ENCODE measurements around the gene NKAIN2.
"Not testable (repeated sequence)": the region's sequence is repeated elsewhere in the genome, so short reads cannot be mapped to it uniquely, and the experiment has no call there.

The NKAIN2 gene

DNA sequence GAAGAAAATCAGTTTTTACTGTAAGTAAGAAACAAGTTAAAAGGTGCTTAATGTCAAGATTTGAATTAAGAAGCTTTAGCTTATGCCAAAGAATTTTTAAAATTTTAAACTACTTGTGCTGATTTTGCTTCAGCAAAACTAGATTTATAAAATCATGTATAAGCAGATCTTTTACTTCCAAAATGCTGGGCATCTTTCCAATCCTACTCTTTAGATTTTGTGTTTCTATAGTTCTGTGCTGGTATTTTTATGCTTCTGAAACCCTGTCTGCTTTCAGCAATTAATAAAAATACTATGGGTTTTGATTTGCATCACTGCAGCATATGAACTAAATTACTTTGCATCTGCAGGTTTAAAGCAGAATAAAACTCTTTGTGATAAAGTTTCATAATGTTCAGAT lies 920.0 kb downstream of the NKAIN2 start:
- Histone ChIP-seq H3K9ac (no peak overlapping the region), H3K9me3 (no peaks in the 10 kb centered on the region), H3K27me3 (no peaks in the 10 kb centered on the region), H3K4me1 (no peaks in the 10 kb centered on the region), H3K36me3 (no peaks in the 10 kb centered on the region), H4K20me1 (no peaks in the 10 kb centered on the region), H3K4me3 (no peak overlapping the region), H3K27ac (no peak overlapping the region), H3K4me2 (no peak overlapping the region)
- TF ChIP-seq Cebpa-rat (IDR thresholded peaks at IDR 0.05), result no peak

DNA sequence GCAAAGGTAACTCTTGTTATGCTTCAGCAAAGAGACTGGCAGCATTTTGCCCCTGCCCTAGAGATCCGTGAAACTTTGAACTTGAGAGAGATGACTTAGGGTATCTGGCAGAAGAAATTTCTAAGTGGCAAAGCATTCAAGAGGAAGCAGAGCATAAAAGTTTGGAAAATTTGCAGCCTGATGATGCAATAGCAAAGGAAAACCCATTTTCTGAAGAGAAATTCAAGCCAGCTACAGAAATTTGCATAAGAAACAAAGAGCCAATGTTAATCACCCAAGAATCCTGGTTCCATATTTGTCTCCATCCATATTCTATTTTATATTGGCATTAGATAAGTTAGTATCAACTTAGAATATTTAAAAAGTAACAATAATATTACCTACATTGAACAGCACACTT lies 934.1 kb downstream of the NKAIN2 start:
- not testable (repeated sequence) for H3K4me2 ChIP-seq, H3K9me3 ChIP-seq, H3K4me3 ChIP-seq

DNA sequence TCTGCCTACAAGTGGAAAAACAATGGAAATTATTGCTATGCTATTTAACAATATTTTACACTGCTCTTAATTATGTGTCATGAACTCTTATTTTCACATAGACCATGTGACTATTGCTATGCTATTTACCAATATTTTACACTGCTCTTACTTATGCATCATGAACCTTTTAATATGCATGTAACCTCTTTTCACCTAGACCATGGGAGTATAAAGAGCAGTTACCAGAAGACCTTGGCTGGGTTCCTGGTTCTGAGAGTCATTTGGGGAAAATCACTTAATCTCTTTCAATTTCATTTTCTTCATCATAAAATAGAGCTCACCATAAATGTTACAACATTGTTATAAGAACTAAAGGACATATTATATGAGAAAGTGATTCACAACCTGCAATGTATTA lies 934.8 kb downstream of the NKAIN2 start:
- Histone ChIP-seq H3K4me1 (no peaks in the 10 kb centered on the region), H3K4me3 (no peak overlapping the region), H3K9ac (no peak overlapping the region), H4K20me1 (no peaks in the 10 kb centered on the region), H3K27me3 (no peaks in the 10 kb centered on the region), H3K4me2 (no peak overlapping the region), H3K9me3 (no peaks in the 10 kb centered on the region), H3K36me3 (no peaks in the 10 kb centered on the region), H3K27ac (no peak overlapping the region)
- TF ChIP-seq Cebpa-rat (IDR thresholded peaks at IDR 0.05), result no peak

More for the DNA sequence above, 934.1 kb downstream of the NKAIN2 start:
- not testable (repeated sequence) for H3K27ac ChIP-seq, H4K20me1 ChIP-seq, H3K9ac ChIP-seq, H3K4me1 ChIP-seq, H3K27me3 ChIP-seq, H3K36me3 ChIP-seq

DNA sequence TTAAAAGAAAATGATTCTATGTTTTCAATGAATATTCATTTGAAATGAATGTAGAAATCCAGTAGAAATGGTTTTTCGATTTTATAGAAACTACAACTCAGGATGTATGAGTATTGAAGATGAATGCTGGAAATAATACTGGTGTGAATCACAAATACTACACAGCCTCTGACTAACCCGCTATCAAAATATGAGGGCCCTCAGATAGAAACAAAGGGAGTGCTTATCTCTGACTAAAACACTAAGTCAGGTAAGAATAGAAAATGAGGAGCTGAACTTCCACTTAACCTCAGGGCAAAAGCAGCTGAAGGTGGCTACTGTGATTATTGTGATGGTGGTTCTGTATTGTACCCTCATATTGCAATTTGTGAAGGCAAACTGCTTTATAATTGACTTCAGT lies 937.7 kb downstream of the NKAIN2 start:
- Histone ChIP-seq H3K4me3 (no peak overlapping the region), H3K9ac (no peak overlapping the region), H4K20me1 (no peaks in the 10 kb centered on the region), H3K4me1 (no peaks in the 10 kb centered on the region), H3K27me3 (no peaks in the 10 kb centered on the region), H3K27ac (no peak overlapping the region), H3K4me2 (no peak overlapping the region), H3K36me3 (no peaks in the 10 kb centered on the region), H3K9me3 (no peaks in the 10 kb centered on the region)
- TF ChIP-seq Cebpa-rat (IDR thresholded peaks at IDR 0.05), result no peak

DNA sequence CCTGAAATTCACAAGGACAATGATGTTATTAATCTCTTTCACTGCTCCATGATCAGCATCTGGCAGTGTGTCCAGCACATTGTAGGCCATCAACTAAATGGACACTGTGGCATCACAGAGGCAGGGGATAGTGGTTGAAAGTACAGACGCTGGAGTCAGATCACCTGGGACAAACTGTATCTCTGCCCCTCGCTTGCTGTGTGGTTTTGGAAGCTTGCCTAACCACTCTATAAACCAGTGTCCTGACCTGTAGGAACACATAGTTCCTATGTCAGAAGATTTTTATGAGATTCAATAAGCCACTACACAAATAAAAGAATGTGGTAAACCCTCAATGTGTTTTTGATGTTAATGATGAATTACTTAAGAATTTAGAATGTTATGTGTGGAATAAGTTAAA lies 939.3 kb downstream of the NKAIN2 start:
- Histone ChIP-seq H3K4me3 (no peak overlapping the region), H4K20me1 (no peaks in the 10 kb centered on the region), H3K36me3 (no peaks in the 10 kb centered on the region), H3K9ac (no peak overlapping the region), H3K4me1 (no peaks in the 10 kb centered on the region), H3K27ac (no peak overlapping the region), H3K9me3 (no peaks in the 10 kb centered on the region), H3K27me3 (no peaks in the 10 kb centered on the region), H3K4me2 (no peak overlapping the region)
- no peak for TF ChIP-seq Cebpa-rat (IDR thresholded peaks at IDR 0.05)

DNA sequence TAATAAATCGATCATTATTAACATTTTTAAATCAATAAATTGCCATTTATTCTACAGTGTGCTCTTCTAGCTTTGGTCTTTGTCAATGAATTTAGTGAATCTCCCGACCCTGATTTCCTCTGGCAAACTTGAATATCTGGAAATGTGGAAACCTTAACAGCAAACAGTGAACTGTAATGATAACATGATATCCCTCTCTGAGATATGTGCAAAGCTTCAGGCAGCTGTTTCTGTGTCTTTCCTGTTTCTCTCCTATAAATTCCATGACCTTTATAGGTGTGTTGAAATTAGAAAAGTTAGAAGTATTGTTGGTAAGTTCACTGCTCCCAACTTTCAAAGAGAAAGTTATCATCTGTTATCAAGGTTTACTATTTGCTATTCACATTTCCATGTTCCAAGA lies 939.8 kb downstream of the NKAIN2 start:
- Histone ChIP-seq H3K9ac (no peak overlapping the region), H3K4me1 (no peaks in the 10 kb centered on the region), H3K27me3 (no peaks in the 10 kb centered on the region), H3K36me3 (no peaks in the 10 kb centered on the region), H4K20me1 (no peaks in the 10 kb centered on the region), H3K9me3 (no peaks in the 10 kb centered on the region), H3K4me3 (no peak overlapping the region), H3K4me2 (no peak overlapping the region), H3K27ac (no peak overlapping the region)
- no peak for TF ChIP-seq Cebpa-rat (IDR thresholded peaks at IDR 0.05)

DNA sequence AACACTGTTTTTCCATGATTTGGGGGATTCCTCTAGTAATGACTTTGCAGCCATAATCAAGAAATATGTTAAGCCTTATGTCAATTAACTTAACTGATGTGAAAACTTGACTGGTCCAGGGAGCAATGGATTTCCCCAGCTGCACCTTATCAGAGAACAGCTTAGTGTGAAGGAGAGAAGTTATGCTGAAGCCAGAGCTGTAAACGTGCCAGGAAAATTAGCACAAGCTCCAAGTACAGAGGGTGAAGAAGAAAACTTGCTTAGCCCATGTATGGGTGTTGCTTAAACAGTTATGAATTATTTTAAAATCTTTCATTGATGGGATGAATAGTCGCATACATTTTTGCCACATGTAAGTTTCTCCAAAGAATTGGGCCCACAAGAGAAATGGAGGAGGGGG lies 943.7 kb downstream of the NKAIN2 start:
- no peaks in the 10 kb centered on the region for H3K36me3 ChIP-seq
- no peaks in the 10 kb centered on the region for H4K20me1 ChIP-seq
- no peak overlapping the region for H3K4me3 ChIP-seq
- TF ChIP-seq Cebpa-rat (IDR thresholded peaks at IDR 0.05), result no peak
- H3K27ac ChIP-seq, result no peak overlapping the region
- peaks cover 7% of the 10 kb centered on the region for H3K4me1 ChIP-seq
- H3K9me3 ChIP-seq, result no peaks in the 10 kb centered on the region
- no peak overlapping the region for H3K9ac ChIP-seq
- H3K27me3 ChIP-seq, result no peaks in the 10 kb centered on the region
- H3K4me2 ChIP-seq, result no peak overlapping the region

DNA sequence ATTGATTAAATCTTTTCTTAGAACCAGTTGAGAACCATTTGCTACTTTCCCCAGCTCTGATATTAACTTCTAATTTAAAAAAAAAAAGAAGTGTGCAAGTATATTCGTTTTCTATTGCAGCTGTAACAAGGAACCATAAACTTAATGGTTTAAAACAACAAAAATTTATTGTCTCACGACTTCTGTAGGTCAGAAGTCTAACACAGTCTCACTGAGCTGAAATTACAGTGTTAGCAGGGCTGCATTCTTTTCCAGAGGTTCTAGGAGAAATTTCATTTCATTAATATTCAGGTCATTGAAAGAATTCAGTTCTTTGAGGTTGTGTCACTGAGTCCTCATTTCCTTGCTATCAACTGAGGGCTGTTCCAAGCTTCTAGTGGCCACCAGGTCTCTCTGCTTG lies 945.1 kb downstream of the NKAIN2 start:
- Histone ChIP-seq H3K4me1 (peaks cover 7% of the 10 kb centered on the region), H3K4me2 (no peak overlapping the region), H3K9ac (no peak overlapping the region), H3K27ac (no peak overlapping the region), H4K20me1 (no peaks in the 10 kb centered on the region), H3K27me3 (no peaks in the 10 kb centered on the region), H3K4me3 (no peak overlapping the region), H3K36me3 (no peaks in the 10 kb centered on the region), H3K9me3 (no peaks in the 10 kb centered on the region)
- TF ChIP-seq Cebpa-rat (IDR thresholded peaks at IDR 0.05), result no peak

DNA sequence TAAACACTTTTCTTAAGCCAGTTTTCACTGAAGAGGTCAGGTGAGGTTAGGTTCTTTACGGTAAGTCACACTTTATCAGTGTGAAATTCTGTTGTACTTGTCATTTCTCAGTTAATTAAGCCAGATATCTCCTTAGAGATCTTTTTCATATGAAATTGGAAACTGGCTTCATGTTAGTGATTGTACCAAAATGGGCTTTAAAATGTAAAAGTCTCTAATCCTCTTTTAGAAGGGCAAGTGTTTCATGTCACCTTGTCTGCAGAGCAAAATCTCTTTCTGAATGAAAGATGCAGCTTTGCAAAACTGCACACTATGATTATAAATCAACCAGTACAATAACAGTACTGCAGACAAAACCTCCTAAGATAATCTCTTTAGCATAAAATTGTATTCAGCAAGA lies 949.3 kb downstream of the NKAIN2 start:
- Histone ChIP-seq H3K36me3 (no peaks in the 10 kb centered on the region), H3K27me3 (no peaks in the 10 kb centered on the region), H4K20me1 (no peaks in the 10 kb centered on the region), H3K4me1 (peaks cover 7% of the 10 kb centered on the region), H3K9me3 (no peaks in the 10 kb centered on the region), H3K4me3 (no peak overlapping the region), H3K27ac (no peak overlapping the region), H3K4me2 (no peak overlapping the region), H3K9ac (no peak overlapping the region)
- no peak for TF ChIP-seq Cebpa-rat (IDR thresholded peaks at IDR 0.05)

DNA sequence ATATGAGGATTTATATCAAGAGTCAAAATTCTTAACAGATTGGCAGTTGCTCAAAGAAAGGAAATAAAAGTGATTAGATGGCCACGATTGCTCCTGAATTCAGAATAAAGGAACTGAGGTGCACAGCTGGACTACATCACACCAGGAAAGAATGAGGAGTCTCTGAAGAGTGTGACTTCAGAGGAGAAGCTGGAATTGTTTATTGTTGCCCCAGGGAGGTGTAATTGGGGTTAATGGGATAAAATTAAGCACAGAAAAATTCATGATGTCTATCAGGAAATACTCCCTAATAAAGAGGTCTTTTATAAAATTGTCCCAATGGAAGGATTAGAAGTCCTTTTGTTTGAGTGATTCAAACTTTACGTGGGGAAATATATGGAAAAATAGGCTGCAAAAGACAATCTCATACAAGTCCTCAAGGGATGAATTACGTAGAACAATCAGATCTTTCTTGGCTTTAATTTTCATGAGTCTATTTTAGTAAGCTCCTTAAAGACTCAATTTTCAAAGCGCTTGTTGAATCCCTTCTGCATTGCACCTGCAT lies 950.0 kb downstream of the NKAIN2 start:
- TF ChIP-seq Cebpa-rat (IDR thresholded peaks at IDR 0.05), result no peak
- Histone ChIP-seq H4K20me1 (no peaks in the 10 kb centered on the region), H3K36me3 (no peaks in the 10 kb centered on the region), H3K9me3 (no peaks in the 10 kb centered on the region), H3K4me2 (no peak overlapping the region), H3K27me3 (no peaks in the 10 kb centered on the region), H3K4me3 (no peak overlapping the region), H3K27ac (no peak overlapping the region), H3K4me1 (peaks cover 7% of the 10 kb centered on the region), H3K9ac (no peak overlapping the region)

DNA sequence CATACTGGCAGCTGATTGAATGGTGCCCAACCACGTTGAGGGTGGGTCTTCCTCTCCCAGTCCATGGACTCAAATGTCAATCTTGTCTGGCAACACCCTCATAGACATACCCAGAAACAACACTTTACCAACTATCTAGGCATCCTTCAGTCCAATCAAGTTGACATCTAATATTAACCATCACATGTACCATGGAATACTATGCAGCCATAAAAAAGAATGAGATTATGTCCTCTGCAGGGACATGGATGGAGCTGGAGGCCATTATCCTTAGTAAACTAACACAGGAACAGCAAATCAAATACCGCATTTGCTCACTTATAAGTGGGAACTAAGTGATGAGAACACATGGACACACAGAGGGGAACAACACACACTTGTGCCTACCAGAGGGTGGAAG lies 951.7 kb downstream of the NKAIN2 start:
- H3K9me3 ChIP-seq, result no peaks in the 10 kb centered on the region
- no peaks in the 10 kb centered on the region for H3K36me3 ChIP-seq
- no peak overlapping the region for H3K4me3 ChIP-seq
- TF ChIP-seq Cebpa-rat (IDR thresholded peaks at IDR 0.05), result no peak
- H3K4me2 ChIP-seq, result no peak overlapping the region
- no peak overlapping the region for H3K27ac ChIP-seq
- no peaks in the 10 kb centered on the region for H3K27me3 ChIP-seq
- no peaks in the 10 kb centered on the region for H4K20me1 ChIP-seq
- H3K9ac ChIP-seq, result no peak overlapping the region
- H3K4me1 ChIP-seq, result no peaks in the 10 kb centered on the region
